IPS-18a (cell line): ENCODE measurements around the gene SLC30A5.
"Not testable (repeated sequence)": the region's sequence is repeated elsewhere in the genome, so short reads cannot be mapped to it uniquely, and the experiment has no call there.

Source experiments
- H3K27ac ChIP-seq: one replicate; pipeline ENCODE4 v1.5.1; 2013; ENCODE audit warnings: low read length
- H3K27me3 ChIP-seq: one replicate; pipeline ENCODE4 v1.6.1; 2013; ENCODE audit warnings: mild to moderate bottlenecking, low read length; ENCODE audit not compliant: control insufficient read depth, insufficient read depth
- H3K36me3 ChIP-seq: one replicate; pipeline ENCODE4 v1.6.1; 2013; ENCODE audit warnings: low read depth, low read length; ENCODE audit not compliant: control insufficient read depth
- H3K4me1 ChIP-seq: one replicate; pipeline ENCODE4 v1.6.1; 2013; ENCODE audit warnings: low read depth, low read length; ENCODE audit not compliant: control insufficient read depth
- H3K4me3 ChIP-seq: one replicate; pipeline ENCODE4 v1.5.1; 2013; ENCODE audit warnings: low read length
- H3K9ac ChIP-seq: one replicate; pipeline ENCODE4 v1.6.1; 2013; ENCODE audit warnings: mild to moderate bottlenecking, low read length, moderate library complexity
- H3K9me3 ChIP-seq: one replicate; pipeline ENCODE4 v1.6.1; 2013; ENCODE audit warnings: low read depth, low read length; ENCODE audit not compliant: control insufficient read depth

The SLC30A5 gene

GRCh38 chr5:69079556-69079955 is 14.3 kb upstream of the SLC30A5 start:
- H3K27me3 ChIP-seq: no peaks in the 10 kb centered on the region
- H3K9me3 ChIP-seq: no peaks in the 10 kb centered on the region
- H3K36me3 ChIP-seq: no peaks in the 10 kb centered on the region
- no peak overlapping the region for H3K27ac ChIP-seq
- H3K4me3 ChIP-seq: no peak overlapping the region
- H3K4me1 ChIP-seq: no peaks in the 10 kb centered on the region
- no peak overlapping the region for H3K9ac ChIP-seq

DNA sequence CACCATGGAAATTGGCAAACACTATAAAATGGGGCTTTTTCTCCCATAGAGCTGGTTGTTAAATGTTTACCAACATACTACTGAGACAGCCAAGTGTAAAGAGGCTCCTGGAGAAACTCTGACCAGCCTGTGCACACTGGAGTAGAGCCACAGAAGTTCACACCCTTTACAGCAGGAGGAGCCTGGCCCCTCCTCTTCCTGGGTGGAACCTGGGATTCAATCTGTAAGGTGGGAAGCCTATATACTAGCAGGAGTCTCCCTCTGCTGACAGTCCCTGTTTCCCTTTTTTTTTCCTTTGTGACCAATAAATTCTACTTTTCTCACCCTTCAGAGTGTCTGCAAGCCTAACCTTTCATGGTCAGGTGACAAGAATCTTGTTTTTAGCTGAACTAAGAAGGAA is 10.4 kb upstream of the SLC30A5 start:
- no peaks in the 10 kb centered on the region for H3K27me3 ChIP-seq
- no peaks in the 10 kb centered on the region for H3K9me3 ChIP-seq
- H3K36me3 ChIP-seq: no peaks in the 10 kb centered on the region
- no peak overlapping the region for H3K27ac ChIP-seq
- H3K9ac ChIP-seq: no peak overlapping the region
- no peaks in the 10 kb centered on the region for H3K4me1 ChIP-seq
- no peak overlapping the region for H3K4me3 ChIP-seq

DNA sequence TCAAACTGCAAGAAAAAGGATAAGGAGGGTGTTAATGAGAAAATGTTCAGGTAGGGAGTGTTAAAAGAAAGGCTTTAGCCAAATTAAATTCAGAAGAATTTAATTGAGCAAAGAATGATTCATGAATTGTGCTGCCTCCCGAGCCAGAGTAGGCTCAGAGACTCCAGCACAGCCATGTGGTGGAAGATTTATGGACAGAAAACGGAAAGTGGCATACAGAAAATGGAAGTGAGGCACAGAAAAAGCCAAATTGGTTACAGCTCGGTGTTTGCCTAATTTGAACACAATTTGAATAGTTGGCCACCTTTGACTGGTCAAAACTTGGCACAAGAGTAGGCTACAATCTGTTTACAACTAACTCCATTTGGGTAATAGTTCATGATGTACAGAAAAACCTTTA is 9.6 kb upstream of the SLC30A5 start:
- Histone ChIP-seq H3K27me3 (no peaks in the 10 kb centered on the region), H3K4me3 (no peak overlapping the region), H3K4me1 (no peaks in the 10 kb centered on the region), H3K27ac (no peak overlapping the region), H3K36me3 (no peaks in the 10 kb centered on the region), H3K9ac (no peak overlapping the region), H3K9me3 (no peaks in the 10 kb centered on the region)

GRCh38 chr5:69084903-69085302 is 8.9 kb upstream of the SLC30A5 start:
- H3K27me3 ChIP-seq: no peaks in the 10 kb centered on the region
- H3K36me3 ChIP-seq: no peaks in the 10 kb centered on the region

GRCh38 chr5:69086206-69086605 is 7.6 kb upstream of the SLC30A5 start:
- Histone ChIP-seq H3K4me1 (peaks cover 7% of the 10 kb centered on the region), H3K9ac (no peak overlapping the region), H3K27me3 (no peaks in the 10 kb centered on the region), H3K4me3 (no peak overlapping the region), H3K36me3 (no peaks in the 10 kb centered on the region), H3K9me3 (no peaks in the 10 kb centered on the region), H3K27ac (no peak overlapping the region)

More at GRCh38 chr5:69084903-69085302, 8.9 kb upstream of the SLC30A5 start:
- no peak overlapping the region for H3K4me3 ChIP-seq
- H3K9me3 ChIP-seq: no peaks in the 10 kb centered on the region
- H3K9ac ChIP-seq: no peak overlapping the region
- H3K4me1 ChIP-seq: peaks cover 3% of the 10 kb centered on the region
- no peak overlapping the region for H3K27ac ChIP-seq

GRCh38 chr5:69088006-69088405 is 5.8 kb upstream of the SLC30A5 start:
- H3K4me1 ChIP-seq, H3K27me3 ChIP-seq, H3K36me3 ChIP-seq, H3K9ac ChIP-seq, H3K4me3 ChIP-seq, H3K27ac ChIP-seq, H3K9me3 ChIP-seq: not testable (repeated sequence)

- Histone ChIP-seq H3K27me3 (no peaks in the 10 kb centered on the region), H3K27ac (no peak overlapping the region), H3K9me3 (no peaks in the 10 kb centered on the region), H3K9ac (no peak overlapping the region), H3K36me3 (no peaks in the 10 kb centered on the region), H3K4me3 (no peak overlapping the region), H3K4me1 (peaks cover 11% of the 10 kb centered on the region)
These were observed 3.7 kb upstream of the SLC30A5 start for GRCh38 chr5:69090158-69090557.

GRCh38 chr5:69091771-69092170 is 2.0 kb upstream of the SLC30A5 start:
- Histone ChIP-seq H3K9ac (no peak overlapping the region), H3K27ac (no peak overlapping the region), H3K4me1 (peaks cover 11% of the 10 kb centered on the region), H3K4me3 (no peak overlapping the region), H3K27me3 (no peaks in the 10 kb centered on the region), H3K36me3 (peaks cover 5% of the 10 kb centered on the region), H3K9me3 (no peaks in the 10 kb centered on the region)

DNA sequence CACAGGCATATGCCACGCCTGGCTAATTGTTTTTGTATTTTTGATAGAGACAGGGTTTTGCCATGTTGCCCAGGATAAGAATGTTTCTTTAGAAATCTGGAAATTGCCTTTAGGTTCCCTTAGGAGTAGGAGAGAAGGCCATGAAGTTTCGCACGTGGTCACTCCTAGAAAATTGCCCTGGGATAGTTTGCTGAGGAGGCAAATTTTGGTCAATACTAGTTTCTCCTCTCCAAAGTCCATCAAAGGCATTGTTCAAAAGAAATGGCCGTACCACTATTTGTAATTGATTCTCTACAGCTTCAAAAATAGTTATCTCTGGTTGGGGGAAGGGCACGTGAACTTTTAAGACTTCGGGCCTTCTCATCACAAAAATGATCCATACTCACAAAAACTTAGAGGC is 845 bp upstream of the SLC30A5 start:
- no peak overlapping the region for H3K4me3 ChIP-seq
- no peak overlapping the region for H3K9ac ChIP-seq
- peaks cover 5% of the 10 kb centered on the region for H3K36me3 ChIP-seq
- no peak overlapping the region for H3K27ac ChIP-seq
- peaks cover 11% of the 10 kb centered on the region for H3K4me1 ChIP-seq
- H3K27me3 ChIP-seq: no peaks in the 10 kb centered on the region
- no peaks in the 10 kb centered on the region for H3K9me3 ChIP-seq

DNA sequence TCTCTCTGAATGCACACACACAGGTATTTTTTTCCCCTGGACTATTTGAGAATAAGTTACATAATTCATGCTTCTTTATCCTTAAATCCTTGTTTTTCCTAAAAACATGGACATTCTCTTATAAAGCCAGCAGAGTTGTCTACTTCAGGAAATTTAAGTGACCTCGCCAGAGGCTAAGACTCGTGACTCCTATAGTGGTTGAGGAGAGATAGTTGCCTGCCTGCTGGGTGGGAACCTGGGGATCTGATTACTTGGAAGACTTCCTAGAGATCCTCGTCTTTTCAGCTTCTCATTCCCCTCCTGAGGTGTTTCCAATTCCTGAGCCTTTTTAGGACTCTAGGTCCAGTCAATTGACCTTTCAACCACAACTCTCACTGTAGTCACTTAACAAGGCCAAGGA is 5.5 kb downstream of the SLC30A5 start:
- H3K4me1 ChIP-seq: peaks cover 4% of the 10 kb centered on the region
- no peak overlapping the region for H3K9ac ChIP-seq
- peaks cover 15% of the 10 kb centered on the region for H3K36me3 ChIP-seq
- H3K4me3 ChIP-seq: no peak overlapping the region
- H3K27me3 ChIP-seq: no peaks in the 10 kb centered on the region
- no peak overlapping the region for H3K27ac ChIP-seq
- no peaks in the 10 kb centered on the region for H3K9me3 ChIP-seq

GRCh38 chr5:69103521-69103920 is 9.7 kb downstream of the SLC30A5 start:
- Histone ChIP-seq H3K4me1 (no peaks in the 10 kb centered on the region), H3K36me3 (peaks cover 27% of the 10 kb centered on the region), H3K27ac (no peak overlapping the region)

GRCh38 chr5:69105996-69106906 is 12.4 kb downstream of the SLC30A5 start:
- no peak overlapping the region for H3K4me3 ChIP-seq
- H3K27me3 ChIP-seq: peaks cover 15% of the 10 kb centered on the region
- H3K9ac ChIP-seq: no peak overlapping the region
- no peaks in the 10 kb centered on the region for H3K9me3 ChIP-seq
- H3K27ac ChIP-seq: no peak overlapping the region
- H3K36me3 ChIP-seq: peaks cover 33% of the 10 kb centered on the region
- H3K4me1 ChIP-seq: no peaks in the 10 kb centered on the region

More at GRCh38 chr5:69103521-69103920, 9.7 kb downstream of the SLC30A5 start:
- Histone ChIP-seq H3K9me3 (no peaks in the 10 kb centered on the region), H3K27me3 (peaks cover 5% of the 10 kb centered on the region), H3K9ac (no peak overlapping the region), H3K4me3 (no peak overlapping the region)
